Neural progenitor cell (in vitro differentiated cells): ENCODE results near the gene CPLX3. TPM values are rescaled to one million over a fixed set of nuclear protein-coding genes. Genes with fewer than 3 reads are reported as not detected.

Experiments
- DNase-seq: peaks from one replicate; pipeline ENCODE4 v3.0.0-alpha.2; 2016; ENCODE audit warnings: low spot score
- H2AFZ ChIP-seq: fragments of 200-600 bp; sonication (generic); replicated peaks from 2 replicates; pipeline ENCODE4 v1.6.1; 2016; ENCODE audit warnings: antibody characterized with exemption
- H3F3A ChIP-seq: fragments of 200-600 bp; sonication (generic); 2 replicates; pipeline ENCODE4 v1.6.1; 2016; ENCODE audit warnings: antibody characterized with exemption, low read depth
- H3K27ac ChIP-seq: fragments of 200-600 bp; sonication (generic); 2 replicates; pipeline ENCODE4 v1.5.1; 2016; ENCODE audit warnings: mild to moderate bottlenecking
- H3K27me3 ChIP-seq: fragments of 200-600 bp; sonication (generic); 2 replicates; pipeline ENCODE4 v1.6.1; 2016; ENCODE audit warnings: mild to moderate bottlenecking, moderate library complexity
- H3K36me3 ChIP-seq: fragments of 200-600 bp; sonication (generic); 2 replicates; pipeline ENCODE4 v1.5.1; 2016
- H3K4me1 ChIP-seq: fragments of 200-600 bp; sonication (generic); 2 replicates; pipeline ENCODE4 v1.6.1; 2016; ENCODE audit warnings: mixed run types
- H3K4me2 ChIP-seq: fragments of 200-600 bp; sonication (generic); 2 replicates; pipeline ENCODE4 v1.6.1; 2016
- H3K4me3 ChIP-seq: fragments of 200-600 bp; sonication (generic); 2 replicates; pipeline ENCODE4 v1.5.1; 2016
- H3K79me2 ChIP-seq: fragments of 200-600 bp; sonication (generic); 2 replicates; pipeline ENCODE4 v1.6.1; 2016; ENCODE audit warnings: low read depth
- H3K9ac ChIP-seq: fragments of 200-600 bp; sonication (generic); 2 replicates; pipeline ENCODE4 v1.6.1; 2016
- H3K9me3 ChIP-seq: fragments of 200-600 bp; sonication (generic); 2 replicates; pipeline ENCODE4 v1.5.1; 2016; ENCODE audit warnings: low read depth
- H4K20me1 ChIP-seq: fragments of 200-600 bp; sonication (generic); 2 replicates; pipeline ENCODE4 v1.6.1; 2016; ENCODE audit warnings: low read depth
- H3K27ac Mint-ChIP-seq: 3 replicates; pipeline ENCODE4 v1.8.0; 2021; ENCODE audit warnings: mixed read lengths
- H3K27me3 Mint-ChIP-seq: 2 replicates; pipeline ENCODE4 v1.8.0; 2022; ENCODE audit warnings: low read depth, mild to moderate bottlenecking, inconsistent platforms, moderate library complexity, mixed read lengths; ENCODE audit not compliant: insufficient read depth
- H3K36me3 Mint-ChIP-seq: 3 replicates; pipeline ENCODE4 v1.8.0; 2021; ENCODE audit warnings: mixed read lengths
- H3K4me1 Mint-ChIP-seq: 3 replicates; pipeline ENCODE4 v1.8.0; 2021; ENCODE audit warnings: mixed read lengths
- H3K4me3 Mint-ChIP-seq: 3 replicates; pipeline ENCODE4 v1.8.0; 2021; ENCODE audit warnings: mild to moderate bottlenecking, moderate library complexity, mixed read lengths
- H3K9me3 Mint-ChIP-seq: 3 replicates; pipeline ENCODE4 v1.8.0; 2020; ENCODE audit warnings: mixed read lengths
- CTCF ChIP-seq: fragments of 200-600 bp; sonication (generic); IDR thresholded peaks from 2 replicates; pipeline ENCODE4 v1.5.1; 2017; ENCODE audit warnings: antibody characterized with exemption, mild to moderate bottlenecking
- EZH2 ChIP-seq: fragments of 200-600 bp; sonication (generic); IDR thresholded peaks from 2 replicates; pipeline ENCODE4 v1.6.1; 2017; ENCODE audit warnings: antibody characterized with exemption, mild to moderate bottlenecking, moderate library complexity
- EZH2phosphoT487 ChIP-seq: fragments of 200-600 bp; sonication (generic); IDR thresholded peaks from 2 replicates; pipeline ENCODE4 v1.6.1; 2017; ENCODE audit warnings: antibody characterized with exemption
- total RNA-seq: library from RNA; depleted of rRNA; stranded (reverse); fragments of >200 nt; gene quantifications from 2 replicates; pipeline ENCODE4 v1.2.3, GENCODE V29; 2015; ENCODE audit warnings: low replicate concordance

The CPLX3 gene
- total RNA-seq, 1 donor from 2014 or later, result not detected

- H3K27ac Mint-ChIP-seq, result no peak overlapping the region
- Histone ChIP-seq H3K4me1 (peaks cover 4% of the 10 kb centered on the region), H3K4me2 (no peak overlapping the region), H4K20me1 (no peaks in the 10 kb centered on the region), H3K4me3 (no peak overlapping the region), H2AFZ (no peak overlapping the region), H3F3A (no peaks in the 10 kb centered on the region), H3K9ac (no peak overlapping the region), H3K9me3 (no peaks in the 10 kb centered on the region), H3K79me2 (no peaks in the 10 kb centered on the region), H3K27me3 (no peaks in the 10 kb centered on the region), H3K27ac (no peak overlapping the region), H3K36me3 (no peaks in the 10 kb centered on the region)
- H3K36me3 Mint-ChIP-seq, result peaks cover 7% of the 10 kb centered on the region
- H3K9me3 Mint-ChIP-seq, result no peaks in the 10 kb centered on the region
- no peak overlapping the region for H3K4me3 Mint-ChIP-seq
- DNase-seq, result peak; percentile 72
- peaks cover 8% of the 10 kb centered on the region for H3K4me1 Mint-ChIP-seq
- H3K27me3 Mint-ChIP-seq, result peaks cover 6% of the 10 kb centered on the region
- TF ChIP-seq CTCF (peak; percentile 50), EZH2 (no peak), EZH2phosphoT487 (no peak)
Observed at GRCh38 chr15:74808840-74809229, 17.6 kb upstream of the CPLX3 start.

GRCh38 chr15:74809242-74809641, 17.2 kb upstream of the CPLX3 start:
- no peak overlapping the region for H3K4me2 ChIP-seq
- no peak overlapping the region for H3K4me3 ChIP-seq
- H3K79me2 ChIP-seq, result no peaks in the 10 kb centered on the region
- H4K20me1 ChIP-seq, result no peaks in the 10 kb centered on the region
- Mint-ChIP-seq H3K4me3 (no peak overlapping the region), H3K27ac (no peak overlapping the region), H3K9me3 (no peaks in the 10 kb centered on the region), H3K4me1 (peaks cover 8% of the 10 kb centered on the region), H3K36me3 (peaks cover 3% of the 10 kb centered on the region), H3K27me3 (peaks cover 6% of the 10 kb centered on the region)
- peaks cover 4% of the 10 kb centered on the region for H3K4me1 ChIP-seq
- H3F3A ChIP-seq, result no peaks in the 10 kb centered on the region
- H3K36me3 ChIP-seq, result no peaks in the 10 kb centered on the region
- no peak overlapping the region for H3K27ac ChIP-seq
- no peaks in the 10 kb centered on the region for H3K9me3 ChIP-seq
- no peaks in the 10 kb centered on the region for H3K27me3 ChIP-seq
- H2AFZ ChIP-seq, result no peak overlapping the region
- no peak for DNase-seq
- H3K9ac ChIP-seq, result no peak overlapping the region
- TF ChIP-seq EZH2, result no peak
- TF ChIP-seq EZH2phosphoT487, result no peak
- no peak for TF ChIP-seq CTCF

GRCh38 chr15:74809956-74810355, 16.5 kb upstream of the CPLX3 start:
- Histone ChIP-seq H3K4me2 (no peak overlapping the region), H3K4me1 (peaks cover 4% of the 10 kb centered on the region), H3K79me2 (no peaks in the 10 kb centered on the region), H3K9me3 (no peaks in the 10 kb centered on the region), H3K36me3 (no peaks in the 10 kb centered on the region), H2AFZ (no peak overlapping the region), H3K4me3 (no peak overlapping the region), H3K27me3 (no peaks in the 10 kb centered on the region), H3K27ac (no peak overlapping the region), H3K9ac (no peak overlapping the region), H3F3A (no peaks in the 10 kb centered on the region), H4K20me1 (no peaks in the 10 kb centered on the region)
- Mint-ChIP-seq H3K9me3 (no peaks in the 10 kb centered on the region), H3K4me3 (no peak overlapping the region), H3K4me1 (peaks cover 8% of the 10 kb centered on the region), H3K27me3 (peaks cover 8% of the 10 kb centered on the region), H3K27ac (no peak overlapping the region), H3K36me3 (peaks cover under 1% of the 10 kb centered on the region)
- DNase-seq, result no peak
- TF ChIP-seq CTCF (no peak), EZH2 (no peak), EZH2phosphoT487 (no peak)
